SH-SY5Y (cell line): ENCODE results near the gene SESN3.

Experiments used
- GATA2 ChIP-seq: IDR thresholded peaks from 2 replicates; pipeline ENCODE4 v1.6.1; 2011; ENCODE audit warnings: mild to moderate bottlenecking, low read depth, low read length
- GATA3 ChIP-seq: IDR thresholded peaks from 2 replicates; pipeline ENCODE4 v1.6.1; 2011; ENCODE audit warnings: low read depth, mild to moderate bottlenecking, low read length, moderate library complexity

SESN3 gene

DNA sequence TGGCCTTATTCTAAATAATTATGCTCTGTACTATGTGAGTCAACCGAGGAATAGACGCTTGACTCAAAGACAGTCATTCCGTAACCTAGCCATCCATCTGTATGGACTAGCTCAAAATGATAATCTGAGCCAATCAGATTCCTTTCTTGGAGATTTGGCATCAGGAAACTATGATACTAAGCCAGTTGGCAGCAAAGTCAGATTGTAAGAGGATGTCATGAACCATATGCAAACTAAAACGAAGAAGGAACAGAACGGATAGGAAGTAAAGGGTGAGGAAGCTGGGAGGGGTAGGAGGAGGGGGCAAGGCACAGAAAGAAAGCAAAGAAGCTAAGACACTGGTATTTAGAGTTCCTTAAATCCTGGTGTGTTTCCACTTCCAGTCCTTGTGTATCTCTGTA lies 10.7 kb upstream of the SESN3 start:
- no peak for TF ChIP-seq GATA3
- TF ChIP-seq GATA2 = no peak

GRCh38 chr11:95239871-95240649 lies 9.1 kb upstream of the SESN3 start:
- TF ChIP-seq GATA3 = no peak
- no peak for TF ChIP-seq GATA2

- TF ChIP-seq GATA3 = no peak
- no peak for TF ChIP-seq GATA2
Measured at GRCh38 chr11:95232666-95233065, 1.7 kb upstream of the SESN3 start.

DNA sequence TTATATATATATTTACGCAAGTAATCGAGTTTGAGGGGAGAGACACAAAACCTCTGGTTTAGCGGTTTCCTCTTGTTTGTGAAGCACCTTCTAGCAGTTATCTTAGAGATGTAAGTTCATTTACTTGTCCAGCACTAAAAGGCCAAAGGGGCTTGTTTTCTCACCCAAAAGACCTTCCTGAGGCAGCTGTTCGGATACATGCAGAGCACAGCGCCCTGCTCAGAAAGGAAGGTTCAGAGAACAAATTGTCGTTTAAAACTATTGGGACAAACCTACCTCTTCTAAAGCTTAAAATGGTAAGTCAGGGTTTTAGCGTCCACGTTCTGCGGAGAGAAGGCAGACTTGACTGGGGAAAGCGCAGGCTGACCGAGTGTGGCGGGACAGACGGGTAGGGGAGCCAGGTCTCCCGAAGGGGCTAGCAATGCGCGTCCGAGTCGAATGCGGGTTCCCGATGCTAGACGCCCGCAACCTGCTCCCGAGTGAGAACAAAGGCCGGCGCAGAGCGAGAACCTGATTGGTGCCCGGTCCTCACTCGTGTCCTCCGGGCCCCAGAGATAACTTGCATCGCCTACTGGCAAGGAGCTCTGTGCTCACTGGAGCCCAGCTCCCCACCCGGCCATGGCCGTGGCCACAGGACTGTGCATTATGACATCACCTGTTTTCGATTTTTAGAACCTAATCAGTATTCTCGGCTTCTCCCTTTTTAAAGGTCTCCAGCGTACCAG lies 1.0 kb upstream of the SESN3 start:
- TF ChIP-seq GATA2 (peak; percentile 35; the same call in 1 of the 2 replicates), GATA3 (no peak)

- TF ChIP-seq GATA2 = no peak
Measured at GRCh38 chr11:95230810-95231126, 234 bp downstream of the SESN3 start.

- TF ChIP-seq GATA2 = no peak
- TF ChIP-seq GATA3 = no peak
Measured at GRCh38 chr11:95229993-95230809, 801 bp downstream of the SESN3 start.

GRCh38 chr11:95229199-95229992 lies 1.6 kb downstream of the SESN3 start:
- TF ChIP-seq GATA3 (no peak), GATA2 (no peak)

GRCh38 chr11:95228081-95228749 lies 2.8 kb downstream of the SESN3 start:
- TF ChIP-seq GATA2 (no peak), GATA3 (no peak)

DNA sequence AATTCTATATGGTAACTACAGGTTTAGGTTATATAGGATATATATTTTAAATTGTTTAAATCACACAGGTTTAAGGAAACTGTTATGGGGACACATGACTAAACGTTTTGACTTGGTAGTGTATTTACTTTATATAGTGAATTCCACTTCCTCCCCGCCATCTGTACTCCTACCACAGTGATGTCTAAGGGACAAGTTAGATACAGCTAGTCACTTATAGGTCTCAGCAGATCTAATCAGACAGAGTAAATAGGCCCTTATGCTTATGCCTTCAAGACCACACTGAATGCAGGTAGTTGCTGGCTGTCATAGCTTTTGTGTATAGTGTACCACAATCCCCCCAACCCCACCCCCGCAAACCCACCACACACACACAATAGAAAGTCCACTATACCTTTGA lies 8.2 kb downstream of the SESN3 start:
- TF ChIP-seq GATA2 (no peak), GATA3 (no peak)

GRCh38 chr11:95219599-95219998 lies 11.4 kb downstream of the SESN3 start:
- TF ChIP-seq GATA3 (no peak), GATA2 (no peak)

DNA sequence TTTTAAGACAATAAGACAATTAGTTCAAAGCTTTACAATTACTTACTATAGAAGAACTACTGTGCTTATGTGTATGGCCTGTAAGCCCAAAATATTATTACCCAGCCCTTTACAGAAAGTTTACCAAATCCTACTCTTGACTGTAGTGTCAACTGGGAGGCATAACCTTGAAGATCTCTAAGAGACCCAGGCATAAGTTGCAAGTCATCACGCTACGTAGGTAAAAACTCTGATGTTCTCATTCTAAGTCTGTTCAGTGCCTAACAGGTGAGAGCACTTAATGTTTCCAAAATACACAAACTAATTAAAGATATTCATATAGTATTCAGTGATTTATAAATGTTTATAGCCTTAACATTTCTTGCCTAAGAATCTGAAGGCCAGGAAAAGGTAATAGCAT lies 12.9 kb downstream of the SESN3 start:
- TF ChIP-seq GATA2 (no peak), GATA3 (no peak)

GRCh38 chr11:95212609-95213008 lies 18.4 kb downstream of the SESN3 start:
- no peak for TF ChIP-seq GATA2
- no peak for TF ChIP-seq GATA3

DNA sequence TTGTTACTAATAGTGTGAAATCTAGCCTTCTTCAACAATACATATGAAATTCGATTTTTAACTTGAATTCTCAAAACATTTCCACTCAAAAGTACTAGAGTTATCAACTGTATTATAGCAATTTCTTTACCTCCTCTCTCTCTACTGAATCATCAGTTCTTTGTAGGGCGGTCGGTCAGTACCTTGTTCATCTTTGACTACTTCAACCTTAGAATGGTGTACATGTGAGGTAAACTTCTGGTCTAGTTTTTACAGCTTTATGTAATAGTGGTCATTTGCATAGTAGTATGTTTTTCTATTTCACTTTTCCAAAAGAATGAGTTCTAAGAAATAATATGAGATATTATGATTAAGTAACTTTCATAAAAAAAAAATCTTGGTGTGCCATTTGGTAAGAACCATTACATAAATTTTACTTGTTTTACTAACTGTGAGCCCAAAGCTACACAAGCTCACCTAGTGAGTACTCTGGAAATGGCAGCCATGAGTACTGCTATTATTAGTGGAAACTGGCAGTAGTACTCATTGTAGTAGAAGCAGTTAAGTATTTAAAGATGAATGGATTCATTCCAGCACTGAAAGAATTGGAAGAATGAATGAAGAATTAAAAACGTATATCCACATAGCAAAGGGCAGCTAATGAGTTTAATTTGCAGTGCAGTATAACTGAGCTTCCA lies 30.1 kb downstream of the SESN3 start:
- TF ChIP-seq GATA3 (no peak), GATA2 (no peak)

GRCh38 chr11:95195831-95196230 lies 35.2 kb downstream of the SESN3 start:
- no peak for TF ChIP-seq GATA3
- TF ChIP-seq GATA2 = no peak
